IPS-18a (cell line): Measurements from ENCODE around the gene RXFP2.

Experiments
- H3K27ac ChIP-seq: one replicate; pipeline ENCODE4 v1.5.1; 2013; ENCODE audit warnings: low read length
- H3K27me3 ChIP-seq: one replicate; pipeline ENCODE4 v1.6.1; 2013; ENCODE audit warnings: mild to moderate bottlenecking, low read length; ENCODE audit not compliant: control insufficient read depth, insufficient read depth
- H3K36me3 ChIP-seq: one replicate; pipeline ENCODE4 v1.6.1; 2013; ENCODE audit warnings: low read depth, low read length; ENCODE audit not compliant: control insufficient read depth
- H3K4me1 ChIP-seq: one replicate; pipeline ENCODE4 v1.6.1; 2013; ENCODE audit warnings: low read depth, low read length; ENCODE audit not compliant: control insufficient read depth
- H3K4me3 ChIP-seq: one replicate; pipeline ENCODE4 v1.5.1; 2013; ENCODE audit warnings: low read length
- H3K9ac ChIP-seq: one replicate; pipeline ENCODE4 v1.6.1; 2013; ENCODE audit warnings: mild to moderate bottlenecking, low read length, moderate library complexity
- H3K9me3 ChIP-seq: one replicate; pipeline ENCODE4 v1.6.1; 2013; ENCODE audit warnings: low read depth, low read length; ENCODE audit not compliant: control insufficient read depth

The RXFP2 gene

DNA sequence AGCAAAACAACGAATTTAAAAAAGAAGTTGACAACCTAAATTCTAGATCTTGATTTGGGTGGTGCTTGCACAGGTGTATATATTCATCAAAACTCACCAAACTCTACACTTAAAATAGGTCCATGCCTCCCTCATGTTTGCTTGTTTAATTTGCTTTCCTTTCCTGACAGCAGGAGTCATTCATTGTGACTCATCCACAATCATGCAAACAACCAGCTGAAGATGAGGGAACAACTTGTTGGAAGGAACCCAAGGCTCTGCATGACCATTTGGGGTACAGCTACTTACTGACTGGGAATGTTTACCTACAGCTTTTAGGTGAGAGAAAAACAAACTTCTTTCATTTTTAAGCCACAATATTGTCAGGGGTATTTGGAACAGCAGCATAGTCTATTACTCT is 96.6 kb downstream of the RXFP2 start:
- Histone ChIP-seq H3K9ac (no peak overlapping the region), H3K36me3 (no peaks in the 10 kb centered on the region), H3K9me3 (no peaks in the 10 kb centered on the region), H3K4me1 (no peaks in the 10 kb centered on the region), H3K27me3 (no peaks in the 10 kb centered on the region), H3K27ac (no peak overlapping the region), H3K4me3 (no peak overlapping the region)

DNA sequence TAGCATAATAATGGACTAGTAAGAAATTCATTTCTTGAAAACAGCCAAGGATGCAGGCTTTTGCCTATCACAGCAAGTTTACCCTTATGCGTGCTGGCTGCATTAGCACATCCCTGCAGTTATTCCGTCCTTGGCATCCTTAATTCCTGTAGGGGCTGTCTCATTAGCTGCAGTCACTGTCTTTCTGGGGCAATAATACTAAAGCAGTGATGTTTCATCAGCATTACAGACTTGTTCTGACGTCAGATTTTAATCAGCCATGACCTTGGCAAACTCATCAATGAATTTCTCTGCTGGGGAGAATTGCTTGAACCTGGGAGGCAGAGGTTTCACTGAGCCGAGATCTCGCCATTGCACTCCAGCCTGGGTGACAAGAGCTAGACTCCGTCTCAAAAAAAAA is 103.7 kb downstream of the RXFP2 start:
- H3K27ac ChIP-seq: no peak overlapping the region
- peaks cover 38% of the 10 kb centered on the region for H3K27me3 ChIP-seq
- H3K4me3 ChIP-seq: no peak overlapping the region
- H3K9me3 ChIP-seq: no peaks in the 10 kb centered on the region
- H3K4me1 ChIP-seq: no peaks in the 10 kb centered on the region
- no peaks in the 10 kb centered on the region for H3K36me3 ChIP-seq
- H3K9ac ChIP-seq: no peak overlapping the region

DNA sequence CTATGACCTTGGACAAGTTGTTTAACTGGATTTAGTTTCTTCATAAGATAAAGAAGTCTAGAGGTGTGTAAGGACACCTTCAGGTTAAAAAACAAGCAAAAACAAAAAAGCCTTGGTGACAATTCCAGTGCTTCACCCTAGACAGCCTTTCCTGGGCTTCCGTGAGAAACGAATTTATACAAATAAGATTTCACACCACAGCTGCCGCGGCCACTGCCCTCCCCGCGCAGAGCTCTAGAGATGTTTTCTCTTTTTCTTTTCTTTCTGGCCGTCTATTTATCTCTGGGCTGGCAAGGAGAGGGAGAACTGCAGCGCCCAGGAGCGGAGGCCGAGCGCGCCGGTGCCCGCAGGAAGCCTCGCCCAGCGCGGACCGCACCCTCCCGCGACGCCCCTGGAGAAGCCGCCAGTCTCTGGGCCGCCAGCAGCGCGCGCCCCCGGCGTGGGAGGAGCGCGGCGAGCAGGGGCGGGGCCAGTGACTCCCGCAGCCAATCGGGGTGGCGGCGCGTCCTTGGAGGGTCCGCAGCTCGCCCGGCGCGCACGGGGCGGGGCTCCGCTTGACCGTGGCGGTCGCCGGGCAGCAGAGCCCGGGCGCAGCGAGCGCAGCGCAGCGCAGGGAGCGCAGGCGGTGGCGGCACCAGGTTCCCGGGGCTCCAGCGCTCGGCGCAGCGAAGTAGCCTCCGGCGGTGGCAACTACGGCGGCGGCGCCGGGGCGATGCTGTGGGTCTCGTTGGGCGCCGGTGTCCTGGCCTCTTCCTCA is 107.0 kb downstream of the RXFP2 start:
- Histone ChIP-seq H3K4me3 (peak overlapping the region; percentile 68), H3K9ac (no peak overlapping the region), H3K4me1 (no peaks in the 10 kb centered on the region), H3K27ac (no peak overlapping the region), H3K36me3 (no peaks in the 10 kb centered on the region), H3K9me3 (no peaks in the 10 kb centered on the region), H3K27me3 (peaks cover 43% of the 10 kb centered on the region)

DNA sequence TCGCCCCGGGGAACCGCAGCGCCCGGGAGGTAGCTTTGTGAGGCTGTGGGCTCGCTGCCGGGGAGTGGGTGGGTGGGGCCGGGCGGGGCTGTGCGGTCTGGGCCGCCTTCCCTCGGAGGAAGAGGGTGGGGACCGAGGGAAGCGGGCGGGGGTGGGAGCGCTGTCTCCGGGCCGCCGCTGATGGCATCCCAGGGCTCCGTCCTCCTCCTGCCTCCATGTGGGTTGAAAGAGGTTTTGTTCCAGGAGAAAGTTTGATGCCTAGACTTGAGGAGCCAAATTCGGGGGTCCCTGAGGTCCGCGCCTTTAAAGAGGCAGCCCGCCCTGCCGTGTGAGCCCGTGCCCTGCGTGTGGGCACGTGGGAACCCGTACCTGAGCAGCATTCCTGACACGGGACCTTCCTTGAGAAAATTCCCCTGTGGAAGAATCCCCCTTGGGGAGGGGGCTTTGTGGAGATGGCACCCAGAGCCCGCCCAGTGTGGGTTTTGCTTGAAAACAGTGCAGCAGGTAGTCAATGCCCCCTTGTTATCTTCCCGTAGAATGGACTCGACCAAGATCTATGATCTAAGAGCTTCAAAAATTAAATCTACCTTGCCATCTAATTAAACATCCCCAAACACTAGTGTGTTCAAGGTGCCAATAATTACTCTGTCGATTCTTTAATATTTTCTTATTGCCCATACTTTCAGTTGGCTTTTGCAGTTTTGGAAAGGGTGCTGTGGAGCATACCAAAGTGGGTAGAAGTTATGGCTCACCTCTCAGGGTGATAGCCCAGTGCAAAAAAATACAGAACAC is 107.8 kb downstream of the RXFP2 start:
- H3K9me3 ChIP-seq: no peaks in the 10 kb centered on the region
- H3K4me1 ChIP-seq: no peaks in the 10 kb centered on the region
- H3K9ac ChIP-seq: no peak overlapping the region
- no peak overlapping the region for H3K27ac ChIP-seq
- H3K4me3 ChIP-seq: peak overlapping the region; percentile 68
- no peaks in the 10 kb centered on the region for H3K36me3 ChIP-seq
- peaks cover 43% of the 10 kb centered on the region for H3K27me3 ChIP-seq

DNA sequence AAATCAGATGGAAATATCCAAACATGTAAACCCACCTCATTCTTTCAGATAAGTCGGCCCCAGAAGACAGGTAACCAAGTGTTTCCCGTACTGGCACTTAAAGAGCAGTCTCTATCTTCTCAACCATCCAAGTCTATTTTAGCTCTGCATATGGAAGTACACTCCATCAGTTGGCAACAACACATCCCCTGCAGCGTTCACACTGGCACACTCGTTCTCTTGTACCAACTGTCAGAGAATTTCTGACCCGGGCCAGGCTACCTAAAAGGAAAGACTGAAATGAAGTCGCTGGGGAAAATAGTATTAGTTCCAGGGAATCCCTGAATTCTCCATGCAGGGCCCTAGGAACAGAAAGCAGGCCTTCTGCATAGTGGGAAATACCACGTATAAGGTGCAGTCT is 109.3 kb downstream of the RXFP2 start:
- Histone ChIP-seq H3K4me3 (no peak overlapping the region), H3K9ac (no peak overlapping the region), H3K4me1 (no peaks in the 10 kb centered on the region), H3K27ac (no peak overlapping the region), H3K27me3 (peaks cover 42% of the 10 kb centered on the region), H3K36me3 (no peaks in the 10 kb centered on the region), H3K9me3 (no peaks in the 10 kb centered on the region)

DNA sequence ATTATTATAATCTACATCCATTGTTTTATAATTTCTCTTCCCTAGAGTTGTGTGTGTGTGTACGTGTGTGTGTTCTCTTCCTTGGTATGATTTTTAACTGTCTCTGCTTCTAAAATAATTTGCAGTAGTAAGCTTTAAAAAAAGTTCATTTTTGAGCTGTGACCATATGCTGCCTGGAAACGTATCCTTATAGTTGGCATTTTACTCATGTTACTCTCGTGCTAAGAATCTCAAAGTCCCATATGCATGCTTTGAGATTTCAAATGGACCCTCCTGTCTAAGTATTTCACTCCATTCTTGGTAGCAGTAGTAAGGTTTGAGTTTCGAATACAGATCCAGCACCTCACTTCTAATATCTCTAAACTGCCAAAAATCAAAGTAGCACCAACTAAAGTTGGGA is 109.9 kb downstream of the RXFP2 start:
- no peaks in the 10 kb centered on the region for H3K36me3 ChIP-seq
- no peaks in the 10 kb centered on the region for H3K4me1 ChIP-seq
- H3K4me3 ChIP-seq: no peak overlapping the region
- H3K27me3 ChIP-seq: peaks cover 37% of the 10 kb centered on the region
- H3K9ac ChIP-seq: no peak overlapping the region
- H3K27ac ChIP-seq: no peak overlapping the region
- no peaks in the 10 kb centered on the region for H3K9me3 ChIP-seq

DNA sequence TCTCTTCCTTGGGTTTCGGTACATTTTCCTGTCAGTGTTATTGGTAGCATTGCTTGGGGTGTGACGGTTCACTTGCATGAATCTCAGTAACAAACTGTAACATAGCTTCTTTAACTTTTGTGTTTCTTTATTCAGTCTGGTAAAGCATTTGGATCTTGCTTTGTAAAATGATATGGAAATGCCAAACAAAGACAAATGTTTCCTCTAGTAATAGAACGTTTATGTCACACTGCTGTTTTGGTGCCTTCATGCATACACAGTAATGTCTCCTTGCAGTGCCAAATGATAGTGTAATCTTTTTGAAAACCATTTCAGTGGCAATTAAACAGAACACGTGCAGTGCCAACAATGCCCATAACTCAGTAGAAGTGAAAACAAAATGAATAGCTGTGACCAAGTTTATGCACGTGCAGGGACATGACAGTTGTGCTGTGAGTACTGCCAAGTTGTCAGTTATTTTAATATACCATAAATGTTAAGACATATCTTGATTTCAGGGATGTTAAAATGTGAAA is 110.8 kb downstream of the RXFP2 start:
- Histone ChIP-seq H3K9ac (no peak overlapping the region), H3K4me1 (no peaks in the 10 kb centered on the region), H3K36me3 (no peaks in the 10 kb centered on the region), H3K4me3 (no peak overlapping the region), H3K27ac (no peak overlapping the region), H3K9me3 (no peaks in the 10 kb centered on the region), H3K27me3 (peaks cover 28% of the 10 kb centered on the region)

DNA sequence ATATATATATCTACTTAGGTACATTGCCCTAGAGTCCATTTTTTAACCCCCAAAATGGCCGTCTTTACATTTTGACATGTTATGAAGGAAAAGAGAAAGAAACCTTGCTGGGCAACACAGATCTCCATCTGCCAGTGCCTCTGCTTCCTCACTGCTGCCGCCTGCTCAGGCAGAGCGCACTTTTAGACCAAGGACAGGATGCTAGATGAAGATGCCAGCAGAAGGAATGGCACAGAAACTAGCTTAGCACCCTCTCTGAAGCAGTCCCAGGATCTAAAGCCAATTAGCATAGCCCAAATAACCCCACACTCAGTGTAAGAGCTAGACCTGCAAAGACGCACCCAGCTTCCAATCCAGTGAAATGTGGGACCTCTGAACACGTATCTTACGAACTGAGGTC is 111.9 kb downstream of the RXFP2 start:
- no peak overlapping the region for H3K9ac ChIP-seq
- no peak overlapping the region for H3K27ac ChIP-seq
- H3K36me3 ChIP-seq: no peaks in the 10 kb centered on the region
- H3K27me3 ChIP-seq: peaks cover 17% of the 10 kb centered on the region
- H3K4me3 ChIP-seq: no peak overlapping the region
- no peaks in the 10 kb centered on the region for H3K9me3 ChIP-seq
- H3K4me1 ChIP-seq: no peaks in the 10 kb centered on the region
